CD8-positive, alpha-beta memory T cell (primary cell): Measurements from ENCODE around the gene KRT34. TPM values are rescaled to one million over a fixed set of nuclear protein-coding genes. Genes with fewer than 3 reads are reported as not detected.
A peak's percentile ranks its signal among the peaks of the same experiment; 100 is the strongest.
"Not testable (repeated sequence)": the region's sequence is repeated elsewhere in the genome, so short reads cannot be mapped to it uniquely, and the experiment has no call there.

Source experiments
- CTCF ChIA-PET: fragments of 350-600 bp; sonication (Branson Sonifier 250); formaldehyde crosslinking; loops from one replicate; lab custom pipeline; 2021; ENCODE audit warnings: antibody characterized with exemption; lab: Charles Lee
- POLR2A ChIA-PET: fragments of 350-600 bp; sonication (Branson Sonifier 250); formaldehyde crosslinking; loops from one replicate; lab custom pipeline; 2021; ENCODE audit warnings: antibody characterized with exemption; lab: Charles Lee
- DNase-seq, 5 donors: peaks; one replicate each; pipeline versions ENCODE4 v3.0.0 to v3.0.0-alpha.2; 2020 to 2022; ENCODE audit warnings: mixed read lengths in 1 of 5
- H3K27ac ChIP-seq: one replicate; pipeline ENCODE4 v1.7.0; 2013; ENCODE audit warnings: low read depth, mild to moderate bottlenecking, low read length, moderate library complexity
- H3K27me3 ChIP-seq: 2 replicates; pipeline ENCODE4 v1.7.0; 2013; ENCODE audit warnings: low read length, mild to moderate bottlenecking; ENCODE audit not compliant: insufficient read depth, poor library complexity, severe bottlenecking
- H3K36me3 ChIP-seq: 2 replicates; pipeline ENCODE4 v1.7.0; 2013; ENCODE audit warnings: mild to moderate bottlenecking, low read length, moderate library complexity; ENCODE audit not compliant: insufficient read depth
- H3K4me1 ChIP-seq: 2 replicates; pipeline ENCODE4 v1.7.0; 2013; ENCODE audit warnings: mild to moderate bottlenecking, low read length, moderate library complexity; ENCODE audit not compliant: insufficient read depth
- H3K4me3 ChIP-seq: 2 replicates; pipeline ENCODE4 v1.7.0; 2013; ENCODE audit warnings: mild to moderate bottlenecking, low read length
- H3K9me3 ChIP-seq: 2 replicates; pipeline ENCODE4 v1.7.0; 2013; ENCODE audit warnings: mild to moderate bottlenecking, low read length
- H3K27ac Mint-ChIP-seq, 8 donors: one replicate each; pipeline ENCODE4 v1.8.0; 2020 to 2021; ENCODE audit warnings: mixed read lengths in 8 of 8, mild to moderate bottlenecking in 6 of 8, inconsistent platforms in 3 of 8, moderate library complexity in 3 of 8
- H3K27me3 Mint-ChIP-seq, 2 donors: one replicate each; pipeline ENCODE4 v1.8.0; 2020 to 2021; ENCODE audit warnings: mixed read lengths in 2 of 2, mild to moderate bottlenecking in 1 of 2, moderate library complexity in 1 of 2
- H3K36me3 Mint-ChIP-seq, 3 donors: one replicate each; pipeline ENCODE4 v1.8.0; 2020 to 2021; ENCODE audit warnings: mixed read lengths in 3 of 3, inconsistent platforms in 1 of 3, mild to moderate bottlenecking in 1 of 3
- H3K4me1 Mint-ChIP-seq, 3 donors: one replicate each; pipeline ENCODE4 v1.8.0; 2020 to 2021; ENCODE audit warnings: mixed read lengths in 3 of 3, inconsistent platforms in 1 of 3, mild to moderate bottlenecking in 1 of 3
- H3K4me3 Mint-ChIP-seq, 7 donors: one replicate each; pipeline ENCODE4 v1.8.0; 2020 to 2021; ENCODE audit warnings: mixed read lengths in 7 of 7, mild to moderate bottlenecking in 6 of 7, moderate library complexity in 4 of 7, inconsistent platforms in 2 of 7
- H3K9me3 Mint-ChIP-seq, 5 donors: one replicate each; pipeline ENCODE4 v1.8.0; 2020 to 2022; ENCODE audit warnings: mixed read lengths in 5 of 5, mild to moderate bottlenecking in 3 of 5, moderate library complexity in 2 of 5, inconsistent platforms in 1 of 5
- polyA plus RNA-seq: library from polyadenylated mRNA; unstranded; fragments of 300-500 nt; fragmentation: Illumina TruSeq; gene quantifications from one replicate; pipeline ENCODE4 v1.2.3, GENCODE V29; 2021
- total RNA-seq, 2 experiments: library from RNA; stranded (reverse); gene quantifications; one replicate each; pipeline ENCODE4 v1.2.3, GENCODE V29; 2021

KRT34 gene
- total and polyA plus RNA-seq, 3 experiments from 2014 or later = not detected

- peaks cover 0 to 20% (median 2%) of the 10 kb centered on the region in 3 donors for H3K36me3 Mint-ChIP-seq
- CTCF ChIA-PET = interaction anchor here (1.5 kb wide), 1 partner anchor 44 kb away, joined by 3 read pairs; no protein-coding TSS in a partner anchor
- POLR2A ChIA-PET = no interaction called here
Measured at GRCh38 chr17:41352597-41353366, 29.3 kb downstream of the KRT34 start.

GRCh38 chr17:41351177-41351576, 30.9 kb downstream of the KRT34 start:
- peaks cover 0 to under 1% (median 0%) of the 10 kb centered on the region in 5 donors for H3K9me3 Mint-ChIP-seq
- peaks cover 14% of the 10 kb centered on the region for H3K4me1 ChIP-seq
- H3K9me3 ChIP-seq = no peaks in the 10 kb centered on the region
- ChIA-PET POLR2A (no interaction called here), CTCF (interaction anchor here (1.5 to 1.7 kb wide), 2 partner anchors 11 to 43 kb away, joined by 3 to 4 read pairs; no protein-coding TSS in a partner anchor)
- H3K27me3 ChIP-seq = no peaks in the 10 kb centered on the region
- no peak overlapping the region for H3K4me3 Mint-ChIP-seq
- H3K36me3 Mint-ChIP-seq = peaks cover 0 to 13% (median 2%) of the 10 kb centered on the region in 3 donors
- no peak for DNase-seq
- H3K36me3 ChIP-seq = no peaks in the 10 kb centered on the region
- H3K27ac Mint-ChIP-seq = no peak overlapping the region
- H3K27ac ChIP-seq = no peak overlapping the region
- H3K27me3 Mint-ChIP-seq = peaks cover 9 to 19% of the 10 kb centered on the region in 2 donors
- no peak overlapping the region for H3K4me3 ChIP-seq
- peaks cover 14 to 18% (median 15%) of the 10 kb centered on the region in 3 donors for H3K4me1 Mint-ChIP-seq

More at GRCh38 chr17:41352597-41353366, 29.3 kb downstream of the KRT34 start:
- no peaks in the 10 kb centered on the region for H3K9me3 ChIP-seq
- no peak overlapping the region for H3K27ac ChIP-seq
- H3K27me3 ChIP-seq = no peaks in the 10 kb centered on the region
- no peak overlapping the region for H3K4me3 Mint-ChIP-seq
- H3K9me3 Mint-ChIP-seq = peaks cover 0 to 4% (median 0%) of the 10 kb centered on the region in 5 donors
- H3K4me3 ChIP-seq = no peak overlapping the region
- H3K27me3 Mint-ChIP-seq = peaks cover 10 to 23% of the 10 kb centered on the region in 2 donors
- H3K4me1 ChIP-seq = peaks cover 14% of the 10 kb centered on the region
- H3K36me3 ChIP-seq = no peaks in the 10 kb centered on the region
- H3K27ac Mint-ChIP-seq = peak overlapping the region in 1 of 8 donors; percentile 30
- no peak for DNase-seq
- peaks cover 14 to 16% (median 14%) of the 10 kb centered on the region in 3 donors for H3K4me1 Mint-ChIP-seq

DNA sequence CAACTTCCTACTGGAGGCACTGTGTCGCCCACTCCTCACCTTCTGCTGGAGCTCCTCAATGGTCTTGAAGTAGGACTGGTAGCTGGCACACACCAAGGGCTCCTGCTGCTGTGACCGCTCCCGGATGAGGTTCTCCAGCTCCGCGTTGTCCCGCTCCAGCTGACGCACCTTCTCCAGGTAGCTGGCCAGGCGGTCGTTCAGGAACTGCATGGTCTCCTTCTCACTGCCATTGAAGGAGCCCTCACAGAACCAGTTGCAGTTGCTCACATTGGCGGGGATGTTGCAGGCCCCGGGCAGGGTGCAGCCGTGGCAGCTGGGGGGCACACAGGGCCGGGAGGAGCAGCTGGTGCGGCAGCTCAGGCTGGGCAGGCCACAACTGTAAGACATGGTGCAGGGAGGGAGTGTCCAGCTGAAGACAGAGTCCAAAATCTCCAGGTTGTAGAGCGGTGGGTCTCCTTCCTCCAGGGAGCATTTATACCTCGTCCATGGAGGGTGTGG, 31.7 kb downstream of the KRT34 start, which contains the start of gene KRT33A:
KRT33A (minus strand) TSS at position 448 of the 498 bp plus-strand sequence; CDS start at position 387, 61 bp downstream.
- peak within 1 kb of the TSS in 1 of 8 donors; percentile 48 for H3K27ac Mint-ChIP-seq
- H3K4me1 Mint-ChIP-seq = peaks cover 14 to 22% (median 15%) of the 10 kb centered on the region in 3 donors
- CTCF ChIA-PET = interaction anchor here (1.6 to 1.7 kb wide), 2 partner anchors 11 to 313 kb away, joined by 3 to 4 read pairs; no protein-coding TSS in a partner anchor
- H3K9me3 ChIP-seq, H3K36me3 ChIP-seq, POLR2A ChIA-PET, DNase-seq, H3K27ac ChIP-seq, H3K36me3 Mint-ChIP-seq, H3K4me3 ChIP-seq, H3K4me3 Mint-ChIP-seq, H3K27me3 ChIP-seq, H3K9me3 Mint-ChIP-seq: not testable (repeated sequence)
- peaks cover 14% of the 10 kb centered on the region for H3K4me1 ChIP-seq
- peaks cover 6 to 17% of the 10 kb centered on the region in 2 donors for H3K27me3 Mint-ChIP-seq

GRCh38 chr17:41347869-41348760, 34.0 kb downstream of the KRT34 start:
- CTCF ChIA-PET = interaction anchor here (0.7 to 1.5 kb wide), 8 partner anchors 8 to 314 kb away, joined by 3 to 5 read pairs (median 4); no protein-coding TSS in a partner anchor
- Mint-ChIP-seq H3K27me3 (peaks cover 6 to 7% of the 10 kb centered on the region in 2 donors), H3K9me3 (peaks cover 4 to 7% (median 5%) of the 10 kb centered on the region in 5 donors), H3K27ac (peak overlapping the region in 2 of 8 donors; percentile 24 to 35), H3K4me3 (no peak overlapping the region), H3K4me1 (peaks cover 20 to 34% (median 22%) of the 10 kb centered on the region in 3 donors), H3K36me3 (peaks cover 2 to 16% (median 3%) of the 10 kb centered on the region in 3 donors)
- H3K4me1 ChIP-seq = peaks cover 14% of the 10 kb centered on the region
- H3K4me3 ChIP-seq = no peak overlapping the region
- DNase-seq = no peak
- H3K9me3 ChIP-seq = no peaks in the 10 kb centered on the region
- H3K27me3 ChIP-seq = no peaks in the 10 kb centered on the region
- POLR2A ChIA-PET = no interaction called here
- no peak overlapping the region for H3K27ac ChIP-seq
- no peaks in the 10 kb centered on the region for H3K36me3 ChIP-seq

DNA sequence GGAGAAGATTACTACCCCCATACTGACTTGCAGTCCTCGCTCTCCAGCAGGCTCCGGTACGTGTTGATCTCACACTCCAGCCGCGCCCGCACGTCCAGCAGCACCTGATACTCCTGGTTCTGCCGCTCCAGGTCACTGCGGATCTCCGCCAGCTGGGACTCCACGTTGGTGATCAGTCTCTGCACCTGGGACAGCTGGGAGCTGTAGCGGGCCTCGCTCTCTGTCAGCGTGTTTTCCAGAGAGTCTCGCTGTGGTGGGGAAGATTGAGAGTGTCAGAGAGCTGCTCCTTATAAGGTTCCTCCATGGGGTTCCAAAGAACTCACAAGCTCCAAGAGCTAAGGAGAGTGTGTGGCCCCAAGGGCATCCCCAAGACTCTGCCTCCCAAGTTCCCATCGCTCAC, 35.7 kb downstream of the KRT34 start:
- peaks cover 20% of the 10 kb centered on the region for H3K4me1 ChIP-seq
- H3K27ac ChIP-seq, DNase-seq, H3K36me3 ChIP-seq, H3K27me3 ChIP-seq, H3K4me3 ChIP-seq, H3K27me3 Mint-ChIP-seq, H3K27ac Mint-ChIP-seq, H3K9me3 ChIP-seq: not testable (repeated sequence)
- Mint-ChIP-seq H3K4me1 (peaks cover 25 to 40% (median 27%) of the 10 kb centered on the region in 3 donors), H3K36me3 (peaks cover 3 to 24% (median 5%) of the 10 kb centered on the region in 3 donors), H3K4me3 (peak overlapping the region in 1 of 7 donors; percentile 13), H3K9me3 (peaks cover 10 to 24% (median 16%) of the 10 kb centered on the region in 5 donors)
- ChIA-PET CTCF (interaction anchor here (0.7 kb wide), 1 partner anchor 24 kb away, joined by 3 read pairs; no protein-coding TSS in a partner anchor), POLR2A (interaction anchor here (0.6 kb wide), 1 partner anchor 156 kb away, joined by 3 read pairs; no protein-coding TSS in a partner anchor)

DNA sequence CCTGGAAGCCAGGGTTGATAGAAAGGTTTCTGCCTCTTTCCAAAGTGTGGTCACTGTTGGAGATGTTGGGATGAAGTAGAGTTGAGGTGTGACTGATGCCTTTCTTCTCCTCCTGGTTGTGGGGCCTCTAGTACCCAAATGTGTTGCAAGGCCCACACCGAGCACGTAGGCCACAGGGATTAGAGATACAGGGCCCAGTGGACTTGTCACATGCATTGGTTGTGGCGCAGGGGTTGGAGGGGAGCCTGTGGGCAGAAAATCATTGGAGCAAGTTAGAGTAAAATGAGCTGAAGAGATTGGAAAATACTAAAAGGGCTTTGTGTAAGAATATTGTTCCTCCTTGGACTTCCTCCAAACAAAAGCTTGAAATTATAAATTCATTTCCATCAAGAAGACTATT, 36.1 kb downstream of the KRT34 start:
- H3K9me3 Mint-ChIP-seq = peaks cover 10 to 24% (median 16%) of the 10 kb centered on the region in 5 donors
- CTCF ChIA-PET = no interaction called here
- H3K4me1 Mint-ChIP-seq = peaks cover 26 to 42% (median 31%) of the 10 kb centered on the region in 3 donors
- no peaks in the 10 kb centered on the region for H3K27me3 Mint-ChIP-seq
- peak overlapping the region in 1 of 8 donors; percentile 17 for H3K27ac Mint-ChIP-seq
- no peaks in the 10 kb centered on the region for H3K36me3 ChIP-seq
- H3K27me3 ChIP-seq = no peaks in the 10 kb centered on the region
- peaks cover 4% of the 10 kb centered on the region for H3K9me3 ChIP-seq
- H3K36me3 Mint-ChIP-seq = peaks cover 3 to 24% (median 5%) of the 10 kb centered on the region in 3 donors
- POLR2A ChIA-PET = no interaction called here
- H3K4me1 ChIP-seq = peaks cover 20% of the 10 kb centered on the region
- DNase-seq = no peak
- no peak overlapping the region for H3K4me3 ChIP-seq
- no peak overlapping the region for H3K27ac ChIP-seq
- no peak overlapping the region for H3K4me3 Mint-ChIP-seq

- Histone ChIP-seq H3K36me3 (no peaks in the 10 kb centered on the region), H3K27ac (no peak overlapping the region), H3K4me3 (no peak overlapping the region), H3K9me3 (peaks cover 4% of the 10 kb centered on the region), H3K27me3 (no peaks in the 10 kb centered on the region), H3K4me1 (peaks cover 47% of the 10 kb centered on the region)
- Mint-ChIP-seq H3K27me3 (no peaks in the 10 kb centered on the region), H3K9me3 (peaks cover 10 to 24% (median 16%) of the 10 kb centered on the region in 5 donors), H3K4me3 (peak overlapping the region in 1 of 7 donors; percentile 34), H3K36me3 (peaks cover 3 to 24% (median 5%) of the 10 kb centered on the region in 3 donors), H3K4me1 (peaks cover 56 to 71% (median 58%) of the 10 kb centered on the region in 3 donors), H3K27ac (peak overlapping the region; percentile 21 to 98 (median 68))
- CTCF ChIA-PET = interaction anchor here (0.7 to 1.8 kb wide), 3 partner anchors 21 to 320 kb away, joined by 3 to 7 read pairs (median 5); no protein-coding TSS in a partner anchor
- no peak for DNase-seq
- POLR2A ChIA-PET = no interaction called here
Measured at GRCh38 chr17:41343029-41343428, 39.1 kb downstream of the KRT34 start.
